Measurements from ENCODE around the gene PGAP3.

GRCh38 chr17:39677542-39678339 is 10.1 kb downstream of the PGAP3 start:
- TF ChIP-seq POLR2AphosphoS5 (IDR thresholded peaks at IDR 0.05; ENCODE audit: insufficient read depth in 1 of 2, low read depth in 1 of 2) (no peak), POLR2A (IDR thresholded peaks at IDR 0.05) (no peak)
- TF ChIP-seq, protein P1, sequence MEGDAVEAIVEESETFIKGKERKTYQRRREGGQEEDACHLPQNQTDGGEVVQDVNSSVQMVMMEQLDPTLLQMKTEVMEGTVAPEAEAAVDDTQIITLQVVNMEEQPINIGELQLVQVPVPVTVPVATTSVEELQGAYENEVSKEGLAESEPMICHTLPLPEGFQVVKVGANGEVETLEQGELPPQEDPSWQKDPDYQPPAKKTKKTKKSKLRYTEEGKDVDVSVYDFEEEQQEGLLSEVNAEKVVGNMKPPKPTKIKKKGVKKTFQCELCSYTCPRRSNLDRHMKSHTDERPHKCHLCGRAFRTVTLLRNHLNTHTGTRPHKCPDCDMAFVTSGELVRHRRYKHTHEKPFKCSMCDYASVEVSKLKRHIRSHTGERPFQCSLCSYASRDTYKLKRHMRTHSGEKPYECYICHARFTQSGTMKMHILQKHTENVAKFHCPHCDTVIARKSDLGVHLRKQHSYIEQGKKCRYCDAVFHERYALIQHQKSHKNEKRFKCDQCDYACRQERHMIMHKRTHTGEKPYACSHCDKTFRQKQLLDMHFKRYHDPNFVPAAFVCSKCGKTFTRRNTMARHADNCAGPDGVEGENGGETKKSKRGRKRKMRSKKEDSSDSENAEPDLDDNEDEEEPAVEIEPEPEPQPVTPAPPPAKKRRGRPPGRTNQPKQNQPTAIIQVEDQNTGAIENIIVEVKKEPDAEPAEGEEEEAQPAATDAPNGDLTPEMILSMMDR (IDR thresholded peaks at IDR 0.05) = no peak

Measured in vagina (tissue), 2 donors.